Smooth muscle cell of the brain vasculature (primary cell): ENCODE measurements around the gene NTHL1.

Experiments used
- DNase-seq: peaks from one replicate; pipeline ENCODE4 v3.0.0-alpha.2; 2012; ENCODE audit warnings: low read depth, low spot score

The NTHL1 gene

GRCh38 chr16:2009791-2010510 lies 37.7 kb downstream of the NTHL1 start, which contains the start of gene ZNF598:
ZNF598 (minus strand) TSS chr16:2009821.
- peak; percentile 51 for DNase-seq

- DNase-seq, result no peak
Measured at GRCh38 chr16:2009164-2009711, 38.4 kb downstream of the NTHL1 start.

- DNase-seq, result no peak
Measured at GRCh38 chr16:2008631-2009163, 38.9 kb downstream of the NTHL1 start.

GRCh38 chr16:2008009-2008526 lies 39.6 kb downstream of the NTHL1 start:
- no peak for DNase-seq

- no peak for DNase-seq
Measured at GRCh38 chr16:2007081-2007836, 40.4 kb downstream of the NTHL1 start.

- no peak for DNase-seq
Measured at GRCh38 chr16:2006317-2006716, 41.3 kb downstream of the NTHL1 start.

GRCh38 chr16:2005646-2006045 lies 42.0 kb downstream of the NTHL1 start:
- no peak for DNase-seq

- no peak for DNase-seq
Measured at GRCh38 chr16:2004795-2005517, 42.7 kb downstream of the NTHL1 start.

GRCh38 chr16:2003827-2004641 lies 43.6 kb downstream of the NTHL1 start:
- DNase-seq, result peak; percentile 61

GRCh38 chr16:2003231-2003826 lies 44.3 kb downstream of the NTHL1 start:
- DNase-seq, result no peak

GRCh38 chr16:2002406-2003230 lies 45.0 kb downstream of the NTHL1 start:
- no peak for DNase-seq

GRCh38 chr16:2001456-2002355 lies 45.9 kb downstream of the NTHL1 start:
- no peak for DNase-seq

- DNase-seq, result no peak
Measured at GRCh38 chr16:2001035-2001434, 46.6 kb downstream of the NTHL1 start.

GRCh38 chr16:1999866-2000514 lies 47.6 kb downstream of the NTHL1 start:
- DNase-seq, result no peak

GRCh38 chr16:1998852-1999801 lies 48.5 kb downstream of the NTHL1 start:
- DNase-seq, result no peak

GRCh38 chr16:1998360-1998835 lies 49.2 kb downstream of the NTHL1 start:
- DNase-seq, result no peak
